HG02642 (cell line): ENCODE measurements around the gene LANCL1.
"Not testable (repeated sequence)": the region's sequence is repeated elsewhere in the genome, so short reads cannot be mapped to it uniquely, and the experiment has no call there.

Experiments
- ATAC-seq: cut with Tn5 transposase; IDR thresholded peaks from one replicate; pipeline ENCODE4 v1.9.1; 2021; ENCODE audit warnings: mild to moderate bottlenecking; ENCODE audit not compliant: unreplicated experiment, poor library complexity

The LANCL1 gene

DNA sequence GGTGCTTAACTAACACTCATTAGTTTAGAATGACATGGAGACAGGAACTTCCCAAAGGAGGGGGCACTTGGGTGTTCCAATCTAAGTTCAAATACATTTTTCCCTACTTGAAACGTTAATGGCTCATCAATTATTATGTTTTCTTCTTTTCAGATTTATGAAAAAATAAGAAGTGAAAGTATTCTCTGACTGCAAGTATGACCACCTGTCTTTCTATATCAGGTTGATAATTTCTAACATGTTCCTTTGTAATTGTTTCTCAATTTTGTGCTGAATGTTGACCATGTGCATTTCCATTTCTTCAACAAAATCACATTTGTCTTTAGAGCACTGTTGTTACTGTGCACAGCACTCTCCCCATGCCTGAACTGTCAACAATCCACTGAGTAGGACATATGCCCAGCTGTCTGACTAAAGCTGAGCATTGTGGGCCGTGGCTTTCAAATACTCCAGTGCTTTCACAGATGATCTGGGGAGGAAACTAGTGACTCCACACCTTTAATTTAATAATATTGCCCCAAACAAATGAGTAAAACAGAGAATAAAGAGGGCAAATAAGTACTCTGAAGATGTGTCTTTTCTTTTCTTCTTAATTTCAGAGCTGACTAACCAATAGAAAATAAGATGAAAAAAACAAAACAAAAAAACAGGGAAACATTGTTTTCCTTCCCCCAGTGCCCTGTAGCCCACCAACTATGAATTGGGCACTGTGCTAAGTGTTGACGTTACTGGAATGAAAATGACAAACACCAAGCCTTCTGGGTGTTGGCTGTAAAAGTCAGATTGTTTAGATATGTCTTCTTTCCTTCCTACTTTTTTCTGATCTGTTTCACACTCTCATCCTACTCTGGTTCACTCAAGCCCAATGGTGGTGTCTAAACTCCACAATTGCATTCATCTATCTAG lies 16.0 kb downstream of the LANCL1 start:
- peak; percentile 63 for ATAC-seq

- peak; percentile 13 for ATAC-seq
Measured at GRCh38 chr2:210459880-210460279, 16.7 kb downstream of the LANCL1 start.

GRCh38 chr2:210459407-210459806 lies 17.2 kb downstream of the LANCL1 start:
- no peak for ATAC-seq

DNA sequence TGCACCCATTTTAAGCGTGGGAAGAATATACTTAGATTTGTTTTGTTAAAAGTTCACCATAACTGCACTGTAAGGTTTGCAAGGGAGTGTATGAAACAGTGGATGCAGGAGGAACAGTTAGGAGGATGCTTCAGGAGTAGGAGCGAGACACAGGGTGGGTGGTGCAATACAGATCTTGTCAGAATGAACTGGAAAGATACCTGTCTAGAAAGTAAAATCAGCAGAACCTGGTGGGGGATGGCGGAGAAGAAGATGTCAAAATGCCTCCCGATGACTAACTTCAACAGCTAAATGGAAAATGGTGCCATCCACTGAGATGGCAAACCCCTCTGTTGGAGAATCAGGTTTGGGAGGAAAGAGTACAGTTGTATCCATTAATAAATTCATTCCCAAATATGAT lies 18.2 kb downstream of the LANCL1 start:
- no peak for ATAC-seq

DNA sequence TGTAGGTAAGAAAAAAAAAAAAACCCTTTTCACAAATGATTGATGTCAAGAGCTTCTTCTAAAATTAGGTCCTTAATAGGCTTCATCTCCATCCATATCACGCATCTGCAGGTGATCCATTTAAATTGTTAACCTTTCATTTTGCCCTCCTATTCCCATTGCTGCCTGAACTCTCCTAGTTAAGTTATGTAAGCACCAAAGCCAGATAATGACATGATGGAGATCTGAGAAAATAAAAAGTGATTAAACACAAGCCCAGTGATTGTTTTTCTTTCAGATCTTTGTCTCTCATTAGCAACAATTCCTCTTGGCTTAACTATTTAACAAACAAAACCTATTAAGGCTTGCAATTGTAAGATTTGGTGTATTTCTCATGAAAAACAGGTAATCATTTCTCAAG lies 20.0 kb downstream of the LANCL1 start:
- ATAC-seq, result no peak

DNA sequence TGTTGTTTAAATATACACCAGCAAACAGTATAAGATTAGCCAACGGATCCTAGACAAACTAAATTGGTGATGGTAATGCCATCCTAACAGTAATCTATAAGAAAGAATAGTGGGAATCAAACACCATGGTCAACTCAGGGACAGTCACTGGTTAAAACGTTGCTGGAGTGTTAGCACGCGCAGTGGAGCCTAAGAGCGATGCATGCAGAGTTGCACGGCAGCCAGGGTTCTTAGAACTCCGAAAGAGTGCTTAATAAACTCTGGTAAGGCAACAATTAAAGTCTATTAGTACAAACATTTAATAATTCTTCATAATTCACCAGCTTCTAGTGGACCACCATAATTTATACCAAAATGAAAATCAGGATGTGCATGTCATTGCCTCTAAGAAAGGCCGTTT lies 22.2 kb downstream of the LANCL1 start:
- ATAC-seq, result no peak

DNA sequence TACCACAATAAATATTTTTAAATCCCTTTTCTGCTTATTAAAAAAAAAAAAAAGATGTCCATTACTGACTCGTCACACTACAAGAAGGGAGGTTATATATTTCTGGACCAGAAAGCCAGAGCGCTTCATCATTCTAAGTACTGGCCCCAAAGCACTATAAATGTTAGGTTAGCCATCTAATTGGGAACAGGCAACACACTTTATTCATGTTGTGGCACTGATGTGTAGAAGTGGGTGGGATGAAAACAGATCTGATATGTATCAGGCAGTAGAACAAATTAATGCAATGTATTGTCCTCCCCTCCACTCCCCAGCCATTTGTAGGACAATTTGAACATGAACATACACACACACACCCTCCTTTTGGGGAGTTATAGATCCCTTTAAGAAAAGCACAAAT lies 24.4 kb downstream of the LANCL1 start:
- no peak for ATAC-seq

DNA sequence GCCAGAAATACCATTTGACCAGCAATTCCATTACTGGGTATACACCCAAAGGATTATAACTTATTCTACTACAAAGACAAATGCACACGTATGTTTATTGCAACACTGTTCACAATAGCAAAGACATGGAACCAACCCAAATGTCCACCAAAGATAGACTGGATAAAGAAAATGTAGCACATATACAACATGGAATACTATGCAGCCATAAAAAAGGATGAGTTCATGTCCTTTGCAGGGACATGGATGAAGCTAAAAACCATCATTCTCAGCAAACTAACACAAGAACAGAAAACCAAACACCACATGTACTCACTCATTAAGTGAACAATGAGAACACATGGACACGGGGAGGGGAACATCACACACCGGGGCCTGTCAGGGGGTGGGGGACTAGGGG lies 25.6 kb downstream of the LANCL1 start:
- not testable (repeated sequence) for ATAC-seq

GRCh38 chr2:210445732-210446131 lies 30.8 kb downstream of the LANCL1 start:
- no peak for ATAC-seq

DNA sequence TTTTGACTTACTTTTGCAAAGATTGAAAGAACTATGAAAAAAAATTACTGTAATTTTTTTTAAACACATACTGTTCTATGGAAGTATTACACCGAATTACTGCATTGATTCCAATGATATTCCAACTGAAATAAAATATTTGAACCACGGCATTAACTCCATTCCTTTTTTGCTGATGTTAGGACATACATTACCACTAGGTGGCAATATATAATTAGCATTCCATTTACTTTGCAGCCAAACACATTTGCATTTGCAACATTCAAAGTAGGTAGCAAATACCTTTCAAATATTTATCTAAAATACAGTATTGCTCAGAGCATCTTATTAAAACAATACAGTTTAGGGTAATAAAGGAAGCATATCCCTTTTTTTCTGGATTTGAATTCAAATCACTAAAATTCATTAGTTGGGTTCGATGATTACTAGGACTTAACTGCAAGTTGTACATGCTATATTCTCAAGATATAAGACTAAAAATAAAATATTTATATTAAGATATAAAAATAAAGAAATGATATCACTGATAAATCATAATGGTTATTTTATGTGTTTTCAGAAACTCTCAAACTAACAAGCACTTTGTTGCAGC lies 31.3 kb downstream of the LANCL1 start:
- no peak for ATAC-seq

- ATAC-seq, result no peak
Measured at GRCh38 chr2:210443527-210443926, 33.0 kb downstream of the LANCL1 start.

DNA sequence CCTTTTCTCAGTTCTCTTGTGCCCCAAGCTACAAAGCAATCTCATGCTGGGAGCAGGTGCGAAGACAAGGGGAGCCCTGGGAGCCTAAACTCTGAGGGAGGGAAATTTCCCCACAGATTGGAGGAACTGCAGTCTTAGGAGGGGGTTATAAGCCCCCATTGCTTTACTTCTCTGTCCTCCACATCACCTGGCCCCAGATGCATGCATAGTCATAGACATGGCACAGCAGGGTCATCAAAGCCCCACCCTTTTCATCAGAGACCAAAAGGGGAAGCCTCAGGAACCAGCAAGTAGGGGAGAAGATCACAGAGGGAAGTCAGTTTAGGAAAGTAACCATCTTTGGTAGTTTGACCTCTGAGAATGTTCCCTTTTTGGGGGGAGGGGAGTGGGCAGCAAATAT lies 33.7 kb downstream of the LANCL1 start:
- ATAC-seq, result peak; percentile 48

GRCh38 chr2:210442457-210442856 lies 34.1 kb downstream of the LANCL1 start:
- ATAC-seq, result peak; percentile 72

DNA sequence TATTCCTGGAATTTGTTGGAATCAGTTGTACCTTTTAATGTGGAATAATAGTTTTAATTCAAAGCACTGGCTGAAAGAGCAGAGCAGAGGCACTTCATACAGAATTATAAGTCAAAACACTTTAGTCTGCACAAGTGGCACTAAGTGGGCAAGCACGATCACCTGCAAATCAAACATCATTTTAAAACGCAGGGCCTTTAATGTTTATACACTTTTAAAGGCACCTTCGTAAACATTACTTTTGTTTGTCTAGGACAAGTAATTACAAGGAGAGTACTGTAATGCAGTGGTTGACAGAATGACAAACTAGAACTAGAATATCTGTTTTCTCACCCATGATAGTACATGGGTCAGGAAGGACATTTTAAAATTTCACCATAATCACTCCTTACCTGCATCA lies 36.4 kb downstream of the LANCL1 start:
- ATAC-seq, result no peak

DNA sequence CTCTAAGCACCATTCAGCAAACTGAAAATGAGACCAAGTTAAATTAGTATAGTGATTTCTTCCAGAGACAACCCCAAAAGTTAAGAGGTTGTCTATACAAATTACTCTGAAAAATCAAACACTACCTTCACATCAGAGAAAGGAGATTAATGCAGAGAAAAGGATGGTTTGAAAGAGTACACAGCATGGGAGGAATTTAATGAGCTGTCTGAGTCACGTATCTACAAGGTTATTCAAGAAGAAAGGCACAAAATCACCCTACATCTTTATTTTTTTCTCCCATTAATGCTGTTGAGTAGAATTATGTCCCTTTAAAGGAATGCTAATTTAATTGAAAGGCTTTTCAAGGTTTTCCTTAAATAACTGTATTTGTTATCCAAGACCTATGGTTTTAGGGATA lies 41.1 kb downstream of the LANCL1 start:
- no peak for ATAC-seq

GRCh38 chr2:210432633-210433032 lies 43.9 kb downstream of the LANCL1 start:
- ATAC-seq, result no peak

DNA sequence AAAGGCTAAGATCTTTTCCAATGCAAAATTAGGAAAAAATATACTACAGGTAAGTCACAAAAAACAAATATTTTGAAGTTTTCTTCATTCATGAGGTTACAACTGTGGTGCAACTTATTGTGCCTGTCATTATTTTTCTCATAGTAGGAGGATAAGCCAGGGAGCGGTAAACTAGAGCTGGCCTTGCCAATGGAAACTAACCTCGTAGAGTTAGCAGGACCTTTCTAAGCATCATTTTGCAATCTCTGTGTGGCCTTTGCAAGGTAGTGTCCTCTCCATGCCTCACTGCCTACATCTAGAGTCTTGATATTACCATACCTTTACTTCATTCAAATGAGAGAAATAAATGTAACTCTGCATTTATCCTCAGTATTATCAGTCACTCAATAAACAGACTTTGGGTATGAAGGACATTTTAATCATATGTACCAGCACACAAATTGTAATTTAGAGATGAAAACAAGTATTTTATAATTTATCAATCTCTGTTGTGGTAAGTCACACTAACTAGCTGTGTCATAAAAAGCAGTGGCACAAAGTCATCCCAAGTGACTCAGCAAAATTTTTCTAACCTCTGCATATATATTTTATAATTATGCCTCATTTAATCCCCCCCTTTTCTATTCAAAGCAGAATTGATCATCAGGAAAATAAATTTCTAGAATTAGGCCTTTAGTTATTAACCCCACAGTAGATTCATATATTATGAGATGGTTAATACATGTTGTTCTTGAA lies 47.0 kb downstream of the LANCL1 start:
- ATAC-seq, result no peak

GRCh38 chr2:210428393-210429179 lies 48.0 kb downstream of the LANCL1 start:
- no peak for ATAC-seq

DNA sequence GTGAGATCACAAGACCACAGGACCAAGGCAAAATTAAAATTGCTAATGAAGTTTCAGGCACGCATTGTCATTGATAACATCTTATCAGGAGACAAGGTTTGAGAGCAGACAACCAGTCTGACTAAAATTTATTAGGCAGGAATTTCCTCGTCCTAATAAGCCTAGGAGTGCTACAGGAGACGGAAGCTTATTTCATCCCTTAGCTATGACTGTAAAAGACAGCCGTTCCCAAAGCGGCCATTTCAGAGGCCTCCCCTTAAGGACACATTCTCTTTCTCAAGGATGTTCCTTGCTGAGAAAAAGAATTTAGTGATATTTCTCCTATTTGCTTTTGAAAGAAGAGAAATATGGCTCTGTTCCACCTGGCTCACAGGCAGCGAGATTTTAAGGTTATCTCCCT lies 49.2 kb downstream of the LANCL1 start:
- ATAC-seq, result not testable (repeated sequence)

DNA sequence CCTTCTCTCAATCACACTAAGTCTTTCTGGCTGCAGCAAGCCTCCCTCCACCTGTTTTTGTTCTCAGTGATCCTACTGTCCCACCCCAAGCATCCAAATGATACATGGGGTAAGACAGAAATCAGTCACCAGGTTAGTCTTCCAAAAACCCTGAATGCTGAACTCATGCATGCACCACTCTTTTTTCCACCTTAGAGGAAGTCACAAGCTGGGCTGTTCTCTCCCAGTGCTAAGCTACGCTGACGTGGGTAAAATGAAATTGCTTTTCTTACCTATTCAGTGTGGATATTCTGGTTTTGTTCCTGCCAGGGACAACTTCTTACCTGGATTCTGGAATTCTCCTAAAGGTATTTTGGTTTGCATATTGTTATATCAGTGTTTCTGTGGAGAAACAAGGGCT lies 54.2 kb downstream of the LANCL1 start:
- ATAC-seq, result no peak
